Choroid plexus epithelial cell (primary cell): ENCODE measurements around the gene CBX8.
A peak's percentile ranks its signal among the peaks of the same experiment; 100 is the strongest.

Experiments used
- DNase-seq: peaks from one replicate; pipeline ENCODE4 v3.0.0-alpha.2; 2010; ENCODE audit warnings: low read depth
- H3K4me3 ChIP-seq: 2 replicates; pipeline ENCODE4 v1.5.1; 2011; ENCODE audit warnings: low read depth, mild to moderate bottlenecking, control low read depth, low read length, moderate library complexity
- CTCF ChIP-seq: conservative IDR thresholded peaks from 2 replicates; pipeline ENCODE4 v1.5.1; 2011; ENCODE audit warnings: low read depth, mild to moderate bottlenecking, control low read depth, inconsistent platforms, low read length, moderate library complexity

The CBX8 gene

GRCh38 chr17:79811868-79812352, 15.0 kb upstream of the CBX8 start:
- TF ChIP-seq CTCF, result no peak
- no peak overlapping the region for H3K4me3 ChIP-seq
- DNase-seq, result no peak

GRCh38 chr17:79811011-79811867, 14.4 kb upstream of the CBX8 start:
- no peak for DNase-seq
- no peak overlapping the region for H3K4me3 ChIP-seq
- peak; percentile 25 for TF ChIP-seq CTCF

- no peak overlapping the region for H3K4me3 ChIP-seq
- peak; percentile 77 for DNase-seq
- no peak for TF ChIP-seq CTCF
Measured at GRCh38 chr17:79810130-79811010, 13.5 kb upstream of the CBX8 start.

GRCh38 chr17:79809530-79810129, 12.8 kb upstream of the CBX8 start:
- H3K4me3 ChIP-seq, result no peak overlapping the region
- TF ChIP-seq CTCF, result no peak
- DNase-seq, result no peak

GRCh38 chr17:79808763-79809529, 12.1 kb upstream of the CBX8 start:
- DNase-seq, result peak; percentile 70
- peak; percentile 58 for TF ChIP-seq CTCF
- H3K4me3 ChIP-seq, result no peak overlapping the region
